ENCODE measurements around the gene EFNA4. TPM values are rescaled to one million over a fixed set of nuclear protein-coding genes. Genes with fewer than 3 reads are reported as not detected.
A peak's percentile ranks its signal among the peaks of the same experiment; 100 is the strongest.

The EFNA4 gene
- total RNA-seq, 2 donors from 2014 or later = 4.7 to 5.6 TPM

- H3K4me1 ChIP-seq = peaks cover 27% of the 10 kb centered on the region
- no peak for ATAC-seq
- H3K4me3 ChIP-seq = no peak overlapping the region
- WGBS, 2 donors = 71 to 84% methylated on average over 8 of the region's 8 CpGs
- TF ChIP-seq, protein P1, sequence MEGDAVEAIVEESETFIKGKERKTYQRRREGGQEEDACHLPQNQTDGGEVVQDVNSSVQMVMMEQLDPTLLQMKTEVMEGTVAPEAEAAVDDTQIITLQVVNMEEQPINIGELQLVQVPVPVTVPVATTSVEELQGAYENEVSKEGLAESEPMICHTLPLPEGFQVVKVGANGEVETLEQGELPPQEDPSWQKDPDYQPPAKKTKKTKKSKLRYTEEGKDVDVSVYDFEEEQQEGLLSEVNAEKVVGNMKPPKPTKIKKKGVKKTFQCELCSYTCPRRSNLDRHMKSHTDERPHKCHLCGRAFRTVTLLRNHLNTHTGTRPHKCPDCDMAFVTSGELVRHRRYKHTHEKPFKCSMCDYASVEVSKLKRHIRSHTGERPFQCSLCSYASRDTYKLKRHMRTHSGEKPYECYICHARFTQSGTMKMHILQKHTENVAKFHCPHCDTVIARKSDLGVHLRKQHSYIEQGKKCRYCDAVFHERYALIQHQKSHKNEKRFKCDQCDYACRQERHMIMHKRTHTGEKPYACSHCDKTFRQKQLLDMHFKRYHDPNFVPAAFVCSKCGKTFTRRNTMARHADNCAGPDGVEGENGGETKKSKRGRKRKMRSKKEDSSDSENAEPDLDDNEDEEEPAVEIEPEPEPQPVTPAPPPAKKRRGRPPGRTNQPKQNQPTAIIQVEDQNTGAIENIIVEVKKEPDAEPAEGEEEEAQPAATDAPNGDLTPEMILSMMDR (IDR thresholded peaks at IDR 0.05) = no peak
- TF ChIP-seq POLR2A (IDR thresholded peaks at IDR 0.05) = no peak
- no peaks in the 10 kb centered on the region for H3K9me3 ChIP-seq
- no peaks in the 10 kb centered on the region for H3K27me3 ChIP-seq
- intact Hi-C loops (cut with DNase I) = no loop called here
- peak overlapping the region in 2 of 4 donors; percentile 14 to 46 for H3K27ac ChIP-seq
- no peak for DNase-seq
- H3K36me3 ChIP-seq (replicated peaks in 1 of 2; ENCODE audit: insufficient read depth in 1 of 2, low read depth in 2 of 2) = no peaks in the 10 kb centered on the region
Observed at GRCh38 chr1:155022136-155022926, 41.2 kb upstream of the EFNA4 start.

- H3K4me3 ChIP-seq = no peak overlapping the region
- ATAC-seq = peak; percentile 10
- H3K4me1 ChIP-seq = peaks cover 22% of the 10 kb centered on the region
- H3K27me3 ChIP-seq = no peaks in the 10 kb centered on the region
- H3K9me3 ChIP-seq = no peaks in the 10 kb centered on the region
- DNase-seq = peak in 3 of 4 donors; percentile 44 to 64 (median 49)
- WGBS, 2 donors = 31 to 34% methylated on average over 2 to 4 of the region's 4 CpGs
- TF ChIP-seq, protein P1 (IDR thresholded peaks at IDR 0.05) = no peak
- no peak for TF ChIP-seq POLR2A (IDR thresholded peaks at IDR 0.05)
- intact Hi-C loops (cut with DNase I) = no loop called here
- H3K36me3 ChIP-seq (replicated peaks in 1 of 2; ENCODE audit: insufficient read depth in 1 of 2, low read depth in 2 of 2) = no peaks in the 10 kb centered on the region
- peak overlapping the region in 2 of 4 donors; percentile 14 to 46 for H3K27ac ChIP-seq
Observed at GRCh38 chr1:155022927-155023236, 40.7 kb upstream of the EFNA4 start.

GRCh38 chr1:155023627-155024026, 39.9 kb upstream of the EFNA4 start:
- intact Hi-C loops (cut with DNase I) = no loop called here
- WGBS, 2 donors = 74 to 76% methylated on average over 5 of the region's 5 CpGs
- DNase-seq (no peak), ATAC-seq (no peak)
- Histone ChIP-seq H3K27me3 (no peaks in the 10 kb centered on the region), H3K4me3 (no peak overlapping the region), H3K27ac (no peak overlapping the region), H3K4me1 (peaks cover 17% of the 10 kb centered on the region), H3K9me3 (no peaks in the 10 kb centered on the region), H3K36me3 (replicated peaks in 1 of 2; ENCODE audit: insufficient read depth in 1 of 2, low read depth in 2 of 2) (no peaks in the 10 kb centered on the region)
- TF ChIP-seq, protein P1 (IDR thresholded peaks at IDR 0.05) = no peak
- TF ChIP-seq POLR2A (IDR thresholded peaks at IDR 0.05) = no peak

GRCh38 chr1:155024315-155024714, 39.2 kb upstream of the EFNA4 start:
- WGBS, 2 donors = 82 to 89% methylated on average over 9 of the region's 9 CpGs
- Histone ChIP-seq H3K4me1 (peaks cover 17% of the 10 kb centered on the region), H3K27me3 (no peaks in the 10 kb centered on the region), H3K27ac (no peak overlapping the region), H3K9me3 (no peaks in the 10 kb centered on the region), H3K36me3 (replicated peaks in 1 of 2; ENCODE audit: insufficient read depth in 1 of 2, low read depth in 2 of 2) (no peaks in the 10 kb centered on the region), H3K4me3 (no peak overlapping the region)
- TF ChIP-seq, protein P1 (IDR thresholded peaks at IDR 0.05) = no peak
- intact Hi-C loops (cut with DNase I) = no loop called here
- no peak for DNase-seq
- ATAC-seq = no peak

DNA sequence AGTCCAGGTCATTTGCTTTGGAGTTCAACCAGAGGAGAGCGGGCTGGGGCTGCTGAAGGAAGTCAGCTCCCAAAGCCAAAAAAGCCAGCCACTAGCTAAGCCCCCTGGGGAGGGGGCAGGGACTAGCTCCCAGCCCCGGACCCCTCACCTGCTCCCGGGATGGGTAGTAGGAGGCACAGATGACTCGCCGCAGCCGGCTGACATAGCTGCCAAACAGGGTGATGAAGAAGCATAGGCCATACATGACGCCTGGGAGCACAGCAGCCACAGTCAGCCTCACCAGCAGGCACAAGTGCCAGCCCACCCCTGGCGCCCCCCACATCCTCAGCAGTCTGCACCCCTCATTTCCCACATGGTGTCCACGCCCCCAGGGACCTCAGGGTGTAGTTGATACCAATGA, 37.4 kb upstream of the EFNA4 start:
- Histone ChIP-seq H3K4me3 (no peak overlapping the region), H3K4me1 (peaks cover 17% of the 10 kb centered on the region), H3K9me3 (no peaks in the 10 kb centered on the region), H3K27ac (no peak overlapping the region), H3K36me3 (replicated peaks in 1 of 2; ENCODE audit: insufficient read depth in 1 of 2, low read depth in 2 of 2) (no peaks in the 10 kb centered on the region), H3K27me3 (no peaks in the 10 kb centered on the region)
- TF ChIP-seq POLR2A (IDR thresholded peaks at IDR 0.05) = no peak
- TF ChIP-seq, protein P1 (IDR thresholded peaks at IDR 0.05) = no peak
- DNase-seq (no peak), ATAC-seq (no peak)
- WGBS, 2 donors = 62 to 69% methylated on average over 5 to 9 of the region's 9 CpGs
- intact Hi-C loops (cut with DNase I) = no loop called here

Measured in body of pancreas (tissue), 4 donors.